ENCODE results near the gene CDS1. TPM values are rescaled to one million over a fixed set of nuclear protein-coding genes. Genes with fewer than 3 reads are reported as not detected.

CDS1 gene
- total RNA-seq, 2 experiments from 2014 or later: not detected

DNA sequence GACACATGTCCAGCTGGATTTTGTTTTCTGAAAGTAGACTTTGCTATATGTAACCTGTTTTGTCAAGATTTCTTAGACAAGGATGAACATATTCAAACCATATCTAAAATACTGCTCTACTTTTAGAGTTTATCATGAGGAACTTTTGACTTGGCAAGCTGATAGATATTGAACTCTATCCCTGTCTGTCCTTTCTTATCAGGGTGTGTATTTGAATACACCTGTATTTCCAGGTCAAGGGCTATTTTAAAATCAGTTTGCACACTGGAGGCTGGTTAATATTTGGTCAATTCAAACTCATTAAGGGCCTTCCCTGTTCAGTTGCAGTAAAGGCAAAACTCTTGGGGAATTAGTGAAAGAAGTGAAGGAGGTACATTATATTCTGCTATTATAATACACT is 2.3 kb downstream of the CDS1 start:
- Histone ChIP-seq H2AFZ (ENCODE audit: low read length) (no peak overlapping the region), H3K36me3 (ENCODE audit: insufficient read depth, low read length) (no peaks in the 10 kb centered on the region), H3K27ac (ENCODE audit: low read depth, low read length, poor library complexity, severe bottlenecking) (no peak overlapping the region), H3K79me2 (ENCODE audit: insufficient read depth, low read depth, low read length) (no peaks in the 10 kb centered on the region), H3K4me2 (ENCODE audit: low read length) (no peak overlapping the region), H4K20me1 (ENCODE audit: insufficient read depth, low read length) (no peaks in the 10 kb centered on the region), H3K4me1 (ENCODE audit: insufficient read depth, low read length, poor library complexity, severe bottlenecking) (no peaks in the 10 kb centered on the region), H3K9me3 (ENCODE audit: low read length) (no peaks in the 10 kb centered on the region), H3K9me2 (ENCODE audit: insufficient read depth, low read length) (no peaks in the 10 kb centered on the region), H3K4me3 (ENCODE audit: low read depth, low read length, poor library complexity, severe bottlenecking) (no peak overlapping the region)
- intact Hi-C loops (cut with micrococcal nuclease; ENCODE audit: unreplicated experiment): no loop called here
- no peak for TF ChIP-seq EZH2phosphoT487 (IDR thresholded peaks at IDR 0.05; ENCODE audit: borderline replicate concordance, low read depth, low read length)
- TF ChIP-seq, protein P1, sequence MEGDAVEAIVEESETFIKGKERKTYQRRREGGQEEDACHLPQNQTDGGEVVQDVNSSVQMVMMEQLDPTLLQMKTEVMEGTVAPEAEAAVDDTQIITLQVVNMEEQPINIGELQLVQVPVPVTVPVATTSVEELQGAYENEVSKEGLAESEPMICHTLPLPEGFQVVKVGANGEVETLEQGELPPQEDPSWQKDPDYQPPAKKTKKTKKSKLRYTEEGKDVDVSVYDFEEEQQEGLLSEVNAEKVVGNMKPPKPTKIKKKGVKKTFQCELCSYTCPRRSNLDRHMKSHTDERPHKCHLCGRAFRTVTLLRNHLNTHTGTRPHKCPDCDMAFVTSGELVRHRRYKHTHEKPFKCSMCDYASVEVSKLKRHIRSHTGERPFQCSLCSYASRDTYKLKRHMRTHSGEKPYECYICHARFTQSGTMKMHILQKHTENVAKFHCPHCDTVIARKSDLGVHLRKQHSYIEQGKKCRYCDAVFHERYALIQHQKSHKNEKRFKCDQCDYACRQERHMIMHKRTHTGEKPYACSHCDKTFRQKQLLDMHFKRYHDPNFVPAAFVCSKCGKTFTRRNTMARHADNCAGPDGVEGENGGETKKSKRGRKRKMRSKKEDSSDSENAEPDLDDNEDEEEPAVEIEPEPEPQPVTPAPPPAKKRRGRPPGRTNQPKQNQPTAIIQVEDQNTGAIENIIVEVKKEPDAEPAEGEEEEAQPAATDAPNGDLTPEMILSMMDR (conservative IDR thresholded peaks at IDR 0.05; ENCODE audit: low read length): no peak
- no peak for DNase-seq (ENCODE audit: low spot score)
- no TSS peak for BruUV-seq (replicated peaks)
- CTCF ChIA-PET (ENCODE audit: unreplicated experiment): no interaction called here
- POLR2A ChIA-PET: no interaction called here

DNA sequence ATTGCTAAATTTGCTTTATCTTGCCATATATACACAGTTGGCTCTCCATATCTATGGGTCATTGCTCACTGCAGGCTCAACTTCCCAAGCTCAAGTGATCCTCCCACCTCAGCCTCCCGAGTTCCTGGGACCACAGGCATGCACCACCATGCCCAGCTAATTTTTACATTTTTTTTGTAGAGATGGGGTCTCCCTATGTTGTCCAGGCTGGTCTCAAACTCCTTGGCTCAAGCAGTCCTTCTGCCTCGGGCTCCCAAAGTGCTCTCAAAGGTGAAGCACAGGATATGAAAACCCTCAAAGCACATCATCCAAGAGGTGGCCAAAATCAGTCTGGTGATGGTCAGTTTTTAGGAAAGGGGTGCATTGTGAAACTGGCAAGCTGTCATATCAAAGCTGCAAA is 11.8 kb downstream of the CDS1 start:
- Histone ChIP-seq H3K9me2 (ENCODE audit: insufficient read depth, low read length) (no peaks in the 10 kb centered on the region), H3K36me3 (ENCODE audit: insufficient read depth, low read length) (no peaks in the 10 kb centered on the region), H4K20me1 (ENCODE audit: insufficient read depth, low read length) (no peaks in the 10 kb centered on the region), H3K27ac (ENCODE audit: low read depth, low read length, poor library complexity, severe bottlenecking) (no peak overlapping the region), H3K79me2 (ENCODE audit: insufficient read depth, low read depth, low read length) (no peaks in the 10 kb centered on the region), H2AFZ (ENCODE audit: low read length) (no peak overlapping the region), H3K9me3 (ENCODE audit: low read length) (no peaks in the 10 kb centered on the region), H3K4me2 (ENCODE audit: low read length) (no peak overlapping the region), H3K4me3 (ENCODE audit: low read depth, low read length, poor library complexity, severe bottlenecking) (no peak overlapping the region), H3K4me1 (ENCODE audit: insufficient read depth, low read length, poor library complexity, severe bottlenecking) (no peaks in the 10 kb centered on the region)
- DNase-seq (ENCODE audit: low spot score): no peak
- POLR2A ChIA-PET: no interaction called here
- intact Hi-C loops (cut with micrococcal nuclease; ENCODE audit: unreplicated experiment): no loop called here
- CTCF ChIA-PET (ENCODE audit: unreplicated experiment): no interaction called here
- TF ChIP-seq, protein P1 (conservative IDR thresholded peaks at IDR 0.05; ENCODE audit: low read length): no peak
- no peak for TF ChIP-seq EZH2phosphoT487 (IDR thresholded peaks at IDR 0.05; ENCODE audit: borderline replicate concordance, low read depth, low read length)
- no TSS peak for BruUV-seq (replicated peaks)

DNA sequence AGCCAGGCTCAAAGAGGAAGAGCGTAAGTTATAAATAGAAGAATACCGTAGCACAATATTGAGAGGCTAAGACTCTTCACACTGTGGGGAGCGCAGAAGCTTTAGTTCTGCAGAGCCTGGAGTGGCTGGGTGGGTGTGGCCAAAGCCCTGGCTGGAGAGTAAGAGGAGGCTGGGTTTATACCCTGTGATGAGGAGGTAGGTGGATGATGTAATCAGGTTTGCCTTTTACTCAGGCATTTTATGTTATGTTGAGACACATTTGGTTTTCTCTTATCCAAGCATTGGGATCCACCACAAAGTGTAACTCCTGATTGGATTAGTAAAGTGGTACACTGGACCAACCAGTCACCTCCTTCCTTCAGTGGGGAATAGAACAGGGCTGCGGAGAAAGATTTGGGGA is 13.9 kb downstream of the CDS1 start:
- CTCF ChIA-PET (ENCODE audit: unreplicated experiment): no interaction called here
- H2AFZ ChIP-seq (ENCODE audit: low read length): no peak overlapping the region
- no peak overlapping the region for H3K4me2 ChIP-seq (ENCODE audit: low read length)
- no peak for DNase-seq (ENCODE audit: low spot score)
- no peak overlapping the region for H3K27ac ChIP-seq (ENCODE audit: low read depth, low read length, poor library complexity, severe bottlenecking)
- no peaks in the 10 kb centered on the region for H4K20me1 ChIP-seq (ENCODE audit: insufficient read depth, low read length)
- intact Hi-C loops (cut with micrococcal nuclease; ENCODE audit: unreplicated experiment): no loop called here
- no TSS peak for BruUV-seq (replicated peaks)
- no peaks in the 10 kb centered on the region for H3K9me3 ChIP-seq (ENCODE audit: low read length)
- no peaks in the 10 kb centered on the region for H3K79me2 ChIP-seq (ENCODE audit: insufficient read depth, low read depth, low read length)
- no peaks in the 10 kb centered on the region for H3K36me3 ChIP-seq (ENCODE audit: insufficient read depth, low read length)
- POLR2A ChIA-PET: interaction anchor here (2.0 kb wide), 1 partner anchor 13 kb away, joined by 4 read pairs; no protein-coding TSS in a partner anchor
- H3K9me2 ChIP-seq (ENCODE audit: insufficient read depth, low read length): no peaks in the 10 kb centered on the region
- no peak overlapping the region for H3K4me3 ChIP-seq (ENCODE audit: low read depth, low read length, poor library complexity, severe bottlenecking)
- TF ChIP-seq, protein P1 (conservative IDR thresholded peaks at IDR 0.05; ENCODE audit: low read length): no peak
- no peak for TF ChIP-seq EZH2phosphoT487 (IDR thresholded peaks at IDR 0.05; ENCODE audit: borderline replicate concordance, low read depth, low read length)
- no peaks in the 10 kb centered on the region for H3K4me1 ChIP-seq (ENCODE audit: insufficient read depth, low read length, poor library complexity, severe bottlenecking)

All from OCI-LY7 (cell line).